Osteoblast (primary cell): Measurements from ENCODE around the gene SSPN. TPM values are rescaled to one million over a fixed set of nuclear protein-coding genes. Genes with fewer than 3 reads are reported as not detected.
A peak's percentile ranks its signal among the peaks of the same experiment; 100 is the strongest.

Experiments used
- DNase-seq: peaks from one replicate; pipeline ENCODE4 v3.0.0; 2011; ENCODE audit warnings: low spot score, mixed read lengths; ENCODE audit not compliant: insufficient read length; ENCODE audit errors: missing footprints
- H2AFZ ChIP-seq: 2 replicates; pipeline ENCODE4 v1.6.0; 2011; ENCODE audit warnings: mild to moderate bottlenecking, low read length
- H3K27ac ChIP-seq: 2 replicates; pipeline ENCODE4 v1.5.1; 2011; ENCODE audit warnings: mild to moderate bottlenecking, low read depth, low read length, moderate library complexity
- H3K27me3 ChIP-seq: 2 replicates; pipeline ENCODE4 v1.6.0; 2012; ENCODE audit warnings: mild to moderate bottlenecking, control low read depth, inconsistent platforms, low read length, moderate library complexity; ENCODE audit not compliant: insufficient read depth
- H3K36me3 ChIP-seq: 2 replicates; pipeline ENCODE4 v1.5.1; 2011; ENCODE audit warnings: mild to moderate bottlenecking, low read length, control low read depth, moderate library complexity; ENCODE audit not compliant: insufficient read depth
- H3K4me1 ChIP-seq: 2 replicates; pipeline ENCODE4 v1.5.1; 2011; ENCODE audit warnings: mild to moderate bottlenecking, low read length, control low read depth, moderate library complexity; ENCODE audit not compliant: insufficient read depth
- H3K4me2 ChIP-seq: 2 replicates; pipeline ENCODE4 v1.6.0; 2011; ENCODE audit warnings: mild to moderate bottlenecking, low read length; ENCODE audit not compliant: insufficient read depth
- H3K4me3 ChIP-seq: fragments of 200-600 bp; sonication (generic); 3 replicates; pipeline ENCODE4 v1.5.1; 2012; ENCODE audit warnings: mild to moderate bottlenecking, low read length, inconsistent platforms; ENCODE audit not compliant: insufficient read depth
- H3K79me2 ChIP-seq: 2 replicates; pipeline ENCODE4 v1.6.0; 2012; ENCODE audit warnings: mild to moderate bottlenecking, low read length, control low read depth, inconsistent platforms; ENCODE audit not compliant: insufficient read depth
- H3K9me3 ChIP-seq: 2 replicates; pipeline ENCODE4 v1.5.1; 2011; ENCODE audit warnings: low read depth, low read length, control low read depth
- H4K20me1 ChIP-seq: 2 replicates; pipeline ENCODE4 v1.6.0; 2012; ENCODE audit warnings: mild to moderate bottlenecking, low read length, control low read depth; ENCODE audit not compliant: insufficient read depth
- total RNA-seq: library from RNA; depleted of rRNA; stranded (reverse); fragments of >200 nt; gene quantifications from 2 replicates; pipeline ENCODE4 v1.2.3, GENCODE V29; 2012
- TF ChIP-seq, protein P1 (sequence below): IDR thresholded peaks from 2 replicates; pipeline ENCODE4 v1.5.1; 2011; ENCODE audit warnings: mild to moderate bottlenecking, low read depth, low read length, moderate library complexity; ENCODE audit errors: extremely low read depth

Gene SSPN
- total RNA-seq, 1 donor, result 9.8 TPM

DNA sequence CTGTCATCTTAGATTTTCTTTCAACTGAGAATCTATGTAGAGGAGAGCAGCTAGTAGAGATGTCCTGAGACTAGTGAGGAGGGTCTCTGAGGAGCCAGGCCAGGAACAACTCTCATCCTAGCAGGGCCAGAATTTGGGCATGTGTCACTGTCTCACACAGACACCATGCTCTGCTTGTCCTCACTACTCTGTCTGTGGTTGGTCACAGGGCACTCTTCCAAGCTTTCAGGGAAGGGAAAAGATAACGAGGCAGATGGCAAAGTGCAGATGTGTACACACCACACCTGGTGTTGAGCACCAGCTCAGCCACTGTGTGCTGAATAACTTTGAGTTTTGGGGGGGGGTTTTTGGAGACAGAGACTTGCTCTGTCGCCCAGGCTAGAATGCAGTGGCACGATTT is 2.5 kb downstream of the SSPN start:
- H3K36me3 ChIP-seq, result no peaks in the 10 kb centered on the region
- TF ChIP-seq, protein P1, sequence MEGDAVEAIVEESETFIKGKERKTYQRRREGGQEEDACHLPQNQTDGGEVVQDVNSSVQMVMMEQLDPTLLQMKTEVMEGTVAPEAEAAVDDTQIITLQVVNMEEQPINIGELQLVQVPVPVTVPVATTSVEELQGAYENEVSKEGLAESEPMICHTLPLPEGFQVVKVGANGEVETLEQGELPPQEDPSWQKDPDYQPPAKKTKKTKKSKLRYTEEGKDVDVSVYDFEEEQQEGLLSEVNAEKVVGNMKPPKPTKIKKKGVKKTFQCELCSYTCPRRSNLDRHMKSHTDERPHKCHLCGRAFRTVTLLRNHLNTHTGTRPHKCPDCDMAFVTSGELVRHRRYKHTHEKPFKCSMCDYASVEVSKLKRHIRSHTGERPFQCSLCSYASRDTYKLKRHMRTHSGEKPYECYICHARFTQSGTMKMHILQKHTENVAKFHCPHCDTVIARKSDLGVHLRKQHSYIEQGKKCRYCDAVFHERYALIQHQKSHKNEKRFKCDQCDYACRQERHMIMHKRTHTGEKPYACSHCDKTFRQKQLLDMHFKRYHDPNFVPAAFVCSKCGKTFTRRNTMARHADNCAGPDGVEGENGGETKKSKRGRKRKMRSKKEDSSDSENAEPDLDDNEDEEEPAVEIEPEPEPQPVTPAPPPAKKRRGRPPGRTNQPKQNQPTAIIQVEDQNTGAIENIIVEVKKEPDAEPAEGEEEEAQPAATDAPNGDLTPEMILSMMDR, result no peak
- H2AFZ ChIP-seq, result no peak overlapping the region
- no peak overlapping the region for H3K27ac ChIP-seq
- H3K4me3 ChIP-seq, result no peak overlapping the region
- peaks cover 37% of the 10 kb centered on the region for H3K4me1 ChIP-seq
- no peaks in the 10 kb centered on the region for H3K79me2 ChIP-seq
- no peaks in the 10 kb centered on the region for H3K27me3 ChIP-seq
- DNase-seq, result no peak
- H3K9me3 ChIP-seq, result no peaks in the 10 kb centered on the region
- no peaks in the 10 kb centered on the region for H4K20me1 ChIP-seq
- H3K4me2 ChIP-seq, result no peak overlapping the region

DNA sequence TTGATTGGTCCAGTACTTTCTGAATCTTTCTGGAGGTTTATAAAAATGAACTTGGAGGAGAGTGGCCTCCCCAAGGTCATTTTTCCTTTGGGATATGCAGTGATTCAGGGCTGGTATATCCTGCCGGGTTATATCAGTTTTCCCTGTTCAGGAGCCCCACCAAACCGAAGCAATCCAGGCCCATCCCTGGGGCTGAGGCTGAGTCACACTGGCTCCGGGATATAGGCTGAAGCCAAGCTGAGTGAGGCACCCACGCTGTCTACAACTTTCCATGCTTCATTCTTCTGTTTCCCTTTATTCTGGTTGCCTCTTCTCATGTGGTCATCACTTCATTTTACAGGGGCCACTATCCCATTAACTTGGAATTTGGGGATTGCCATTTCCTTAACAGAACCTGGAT is 3.4 kb downstream of the SSPN start:
- no peaks in the 10 kb centered on the region for H3K36me3 ChIP-seq
- TF ChIP-seq, protein P1, result no peak
- H4K20me1 ChIP-seq, result no peaks in the 10 kb centered on the region
- H3K27ac ChIP-seq, result peak overlapping the region; percentile 32
- peaks cover 37% of the 10 kb centered on the region for H3K4me1 ChIP-seq
- H3K9me3 ChIP-seq, result no peaks in the 10 kb centered on the region
- no peak overlapping the region for H3K4me3 ChIP-seq
- H2AFZ ChIP-seq, result no peak overlapping the region
- no peaks in the 10 kb centered on the region for H3K79me2 ChIP-seq
- DNase-seq, result no peak
- H3K4me2 ChIP-seq, result peak overlapping the region; percentile 69
- H3K27me3 ChIP-seq, result no peaks in the 10 kb centered on the region

DNA sequence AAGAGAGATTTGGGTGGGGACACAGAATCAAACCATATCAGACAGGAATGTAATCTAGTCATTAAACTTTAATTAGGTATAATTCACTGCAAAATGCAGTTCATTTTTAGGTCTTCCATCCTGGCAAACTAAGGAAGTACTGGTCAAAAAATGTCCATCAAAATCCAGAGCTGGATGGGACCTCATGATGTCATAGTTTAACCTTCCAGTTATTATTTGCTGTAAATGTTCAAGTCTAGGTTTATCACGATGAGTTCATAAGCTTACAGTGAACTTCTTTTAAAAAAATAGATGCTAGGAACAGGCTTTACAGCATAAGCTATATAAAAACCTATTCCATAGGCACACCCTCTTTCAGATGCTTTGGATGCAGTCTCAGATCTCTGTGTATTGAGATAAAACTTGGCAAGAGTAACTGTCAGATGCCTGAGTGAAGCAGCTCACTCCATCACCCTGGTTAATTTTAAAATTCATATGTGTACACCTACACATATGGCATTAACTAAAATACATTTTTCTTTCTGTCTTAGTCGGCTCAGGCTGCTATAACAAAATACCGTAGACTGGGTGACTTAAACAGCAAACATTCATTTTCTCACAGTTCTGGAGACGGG is 7.9 kb downstream of the SSPN start:
- Histone ChIP-seq H2AFZ (no peak overlapping the region), H3K27me3 (no peaks in the 10 kb centered on the region), H3K79me2 (no peaks in the 10 kb centered on the region), H3K4me2 (no peak overlapping the region), H3K9me3 (no peaks in the 10 kb centered on the region), H4K20me1 (no peaks in the 10 kb centered on the region), H3K4me1 (peaks cover 16% of the 10 kb centered on the region), H3K27ac (no peak overlapping the region), H3K36me3 (no peaks in the 10 kb centered on the region), H3K4me3 (no peak overlapping the region)
- TF ChIP-seq, protein P1, result no peak
- DNase-seq, result no peak

DNA sequence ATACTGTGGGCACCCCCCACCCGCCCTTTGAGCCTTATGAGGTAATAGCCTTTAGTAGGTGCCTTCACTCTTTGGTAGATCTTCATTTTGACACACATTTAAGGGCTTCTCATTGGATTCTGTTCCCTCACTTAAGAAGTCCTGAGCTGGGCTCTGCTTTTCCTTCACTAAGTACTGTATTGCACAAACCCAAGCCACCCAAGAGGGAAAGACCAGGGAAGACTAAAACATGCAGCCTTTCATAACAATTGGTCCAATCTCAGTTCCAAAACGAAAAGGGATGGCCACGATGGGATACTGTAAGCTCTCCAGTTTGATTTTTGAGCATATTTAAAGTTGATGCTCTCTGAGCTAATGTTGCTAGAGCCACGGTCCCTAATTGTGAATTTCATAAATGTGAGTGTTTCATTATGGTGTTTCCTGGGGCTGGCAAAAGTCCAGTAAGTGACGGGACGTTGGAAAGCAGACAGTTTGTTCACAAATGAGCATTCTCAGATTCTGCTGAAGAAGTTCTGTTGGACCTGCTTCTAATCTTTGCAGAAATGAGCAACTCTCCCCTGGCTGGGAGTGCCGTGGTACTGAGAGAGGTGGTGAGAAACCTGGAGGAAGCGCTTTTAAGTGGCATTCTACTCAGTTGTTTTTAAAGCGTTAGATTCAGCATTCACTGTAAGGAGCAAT is 9.4 kb downstream of the SSPN start:
- TF ChIP-seq, protein P1, result no peak
- no peaks in the 10 kb centered on the region for H3K36me3 ChIP-seq
- peak overlapping the region; percentile 7 for H3K4me3 ChIP-seq
- no peak overlapping the region for H3K27ac ChIP-seq
- no peak for DNase-seq
- peaks cover 4% of the 10 kb centered on the region for H3K4me1 ChIP-seq
- H3K79me2 ChIP-seq, result no peaks in the 10 kb centered on the region
- no peaks in the 10 kb centered on the region for H4K20me1 ChIP-seq
- H3K27me3 ChIP-seq, result no peaks in the 10 kb centered on the region
- no peak overlapping the region for H2AFZ ChIP-seq
- H3K4me2 ChIP-seq, result peak overlapping the region; percentile 14
- no peaks in the 10 kb centered on the region for H3K9me3 ChIP-seq
